Stimulated activated CD4-positive, alpha-beta T cell treated with anti-CD3 and anti-CD28 coated beads, Interleukin-1b, Interleukin-23, amount 100 ng/mL, for 24 hours (primary cell): Measurements from ENCODE around the gene PTCH1.

Source experiments
- DNase-seq, 4 experiments: peaks; one replicate each; pipeline ENCODE4 v3.0.0-alpha.2; 2020; ENCODE audit warnings: low read depth in 4 of 4, low spot score in 1 of 4

The PTCH1 gene

GRCh38 chr9:95499046-95499676 lies 17.6 kb downstream of the PTCH1 start:
- DNase-seq: no peak

- no peak for DNase-seq
Measured at GRCh38 chr9:95498641-95499040, 18.1 kb downstream of the PTCH1 start.

GRCh38 chr9:95497772-95498171 lies 19.0 kb downstream of the PTCH1 start:
- no peak for DNase-seq

GRCh38 chr9:95496687-95497086 lies 20.1 kb downstream of the PTCH1 start:
- DNase-seq: no peak

GRCh38 chr9:95495961-95496360 lies 20.8 kb downstream of the PTCH1 start:
- DNase-seq: no peak

GRCh38 chr9:95495529-95495928 lies 21.2 kb downstream of the PTCH1 start:
- no peak for DNase-seq

- DNase-seq: peak; percentile 59 to 74 (median 68)
Measured at GRCh38 chr9:95494416-95495371, 22.1 kb downstream of the PTCH1 start.

- DNase-seq: no peak
Measured at GRCh38 chr9:95494022-95494415, 22.8 kb downstream of the PTCH1 start.

- DNase-seq: no peak
Measured at GRCh38 chr9:95493402-95493801, 23.4 kb downstream of the PTCH1 start.

GRCh38 chr9:95491543-95492320 lies 25.0 kb downstream of the PTCH1 start:
- no peak for DNase-seq

- DNase-seq: no peak
Measured at GRCh38 chr9:95488954-95489353, 27.8 kb downstream of the PTCH1 start.

- no peak for DNase-seq
Measured at GRCh38 chr9:95486318-95486717, 30.5 kb downstream of the PTCH1 start.

- no peak for DNase-seq
Measured at GRCh38 chr9:95484225-95484624, 32.5 kb downstream of the PTCH1 start.

GRCh38 chr9:95483431-95483830 lies 33.3 kb downstream of the PTCH1 start:
- no peak for DNase-seq

GRCh38 chr9:95482621-95483020 lies 34.1 kb downstream of the PTCH1 start:
- no peak for DNase-seq

- no peak for DNase-seq
Measured at GRCh38 chr9:95481000-95481399, 35.8 kb downstream of the PTCH1 start.

GRCh38 chr9:95480346-95480745 lies 36.4 kb downstream of the PTCH1 start:
- no peak for DNase-seq

- DNase-seq: no peak
Measured at GRCh38 chr9:95479330-95479729, 37.4 kb downstream of the PTCH1 start.

GRCh38 chr9:95478335-95478734 lies 38.4 kb downstream of the PTCH1 start:
- DNase-seq: no peak

- no peak for DNase-seq
Measured at GRCh38 chr9:95477885-95478284, 38.9 kb downstream of the PTCH1 start.

GRCh38 chr9:95477441-95477840 lies 39.3 kb downstream of the PTCH1 start:
- no peak for DNase-seq

- no peak for DNase-seq
Measured at GRCh38 chr9:95468791-95469190, 48.0 kb downstream of the PTCH1 start.
